GM19455 (cell line): Measurements from ENCODE around the gene ELF2.
"Not testable (repeated sequence)": the region's sequence is repeated elsewhere in the genome, so short reads cannot be mapped to it uniquely, and the experiment has no call there.

Experiments used
- ATAC-seq: cut with Tn5 transposase; IDR thresholded peaks from one replicate; pipeline ENCODE4 v1.9.1; 2021; ENCODE audit not compliant: unreplicated experiment

Gene ELF2

DNA sequence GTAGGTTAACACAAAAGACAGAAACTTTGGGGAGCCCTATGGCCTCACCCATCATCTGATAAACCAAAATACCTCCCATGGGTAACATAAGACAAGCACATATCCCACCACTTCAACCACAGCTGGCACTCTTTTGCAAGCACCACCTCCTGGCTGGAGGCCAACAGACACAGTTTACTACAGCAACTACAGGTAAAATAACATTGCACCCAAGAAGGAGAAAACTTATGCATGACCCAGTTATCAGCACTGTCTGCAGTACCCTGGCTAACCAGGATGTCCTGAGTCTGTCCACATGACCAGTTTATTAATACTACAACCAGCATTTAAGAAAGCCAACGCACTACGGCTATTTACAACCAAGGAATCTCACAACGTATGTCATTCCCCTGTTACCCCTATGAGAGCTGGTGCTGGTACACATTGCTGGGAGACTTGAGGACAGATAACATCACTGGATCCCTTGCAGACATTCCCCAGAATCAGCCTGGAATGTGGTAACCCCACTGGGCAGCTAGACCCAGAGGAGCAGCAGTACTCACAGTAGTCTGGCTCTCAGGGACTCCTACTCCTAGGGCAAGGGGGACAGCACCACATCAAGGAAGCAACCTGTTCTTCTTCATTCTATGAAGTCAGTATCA is 32.0 kb downstream of the ELF2 start:
- no peak for ATAC-seq

DNA sequence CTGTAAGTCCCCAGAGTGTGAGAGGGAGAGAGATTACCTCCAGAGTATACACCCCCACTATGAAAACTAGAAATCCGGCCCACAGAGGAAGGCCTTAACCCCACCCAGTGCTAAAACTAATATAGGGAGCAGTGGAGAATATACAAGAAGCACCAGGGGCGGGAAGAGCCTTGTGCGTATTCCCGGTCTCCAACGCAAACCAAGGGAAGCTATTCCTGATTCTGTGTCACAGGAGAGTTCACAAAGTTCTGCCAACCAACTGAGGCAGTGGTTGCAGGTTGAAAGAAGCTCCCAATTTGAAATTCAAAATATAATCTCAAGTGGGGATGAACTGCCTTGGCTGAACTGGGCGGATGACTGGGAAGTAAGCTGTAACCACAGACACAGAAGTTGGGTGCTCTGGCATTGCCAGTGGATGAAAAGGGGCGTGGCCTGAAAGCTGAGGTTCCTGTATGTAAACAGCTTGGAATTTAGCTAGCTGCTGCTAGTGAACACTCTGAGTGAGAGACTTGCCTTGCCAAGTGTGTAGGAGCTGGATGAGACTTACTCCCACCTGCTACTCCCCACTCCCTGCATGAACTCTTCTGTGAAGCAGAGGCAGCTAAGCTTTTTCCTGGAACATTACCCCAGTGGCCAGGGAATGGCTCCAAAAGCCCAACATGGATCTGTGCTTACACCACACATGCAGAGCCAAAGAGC is 32.7 kb downstream of the ELF2 start:
- ATAC-seq = no peak

DNA sequence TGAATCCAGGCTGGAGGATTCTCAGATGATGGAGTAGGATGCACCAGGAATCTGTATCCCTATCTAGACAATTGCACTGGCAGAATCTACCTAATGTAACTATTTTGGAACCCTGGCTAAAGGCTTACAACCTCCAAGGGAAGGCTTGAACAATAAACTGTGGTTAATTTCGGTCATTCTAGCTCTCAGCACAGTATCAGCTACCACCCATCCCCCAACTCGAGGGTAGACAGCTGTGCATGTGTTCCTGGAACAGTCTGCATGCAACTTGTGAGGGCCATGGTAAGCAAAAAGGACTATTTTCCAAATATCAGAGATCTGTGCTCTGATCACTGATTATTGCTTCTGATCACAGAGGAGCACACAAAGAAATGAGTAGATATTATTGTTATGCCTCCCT is 34.0 kb downstream of the ELF2 start:
- ATAC-seq = no peak

DNA sequence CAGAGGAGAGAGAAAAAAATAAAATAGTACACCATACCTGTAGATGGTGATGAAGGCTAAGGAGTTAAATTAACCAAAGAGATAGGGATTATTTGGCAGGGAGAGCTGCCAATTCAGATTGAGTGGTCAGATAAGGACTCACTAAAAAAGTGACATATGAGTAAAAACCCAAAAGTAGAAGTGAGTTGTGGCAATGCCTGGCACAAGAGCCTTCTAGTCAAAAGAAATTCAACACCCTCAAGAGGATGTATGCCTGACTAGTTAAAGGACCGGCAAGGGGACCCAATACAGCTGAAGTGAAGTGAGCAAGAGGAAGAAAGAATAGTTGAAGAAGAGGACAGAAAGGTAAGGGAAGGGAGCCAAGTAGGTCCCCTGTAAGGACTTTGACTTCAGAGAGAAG is 34.9 kb downstream of the ELF2 start:
- no peak for ATAC-seq

DNA sequence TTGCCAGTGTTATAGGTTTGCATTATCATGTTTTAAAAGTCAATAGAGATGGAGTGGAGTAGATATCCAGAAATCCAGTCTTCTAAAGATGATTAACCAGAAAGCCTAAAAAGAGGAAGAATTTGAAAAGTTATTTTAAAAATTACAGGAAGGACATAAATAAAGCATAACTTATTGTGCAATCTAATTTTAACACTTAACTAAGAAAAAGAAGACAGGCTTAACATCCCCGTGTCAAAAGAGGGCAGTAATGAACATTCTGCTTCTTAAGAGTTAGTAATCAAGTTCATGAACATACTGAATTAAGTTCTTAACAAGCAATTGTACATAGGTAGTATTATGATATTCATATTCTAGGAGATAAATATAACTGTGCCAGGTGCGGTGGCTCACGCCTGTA is 39.3 kb downstream of the ELF2 start:
- ATAC-seq = no peak

DNA sequence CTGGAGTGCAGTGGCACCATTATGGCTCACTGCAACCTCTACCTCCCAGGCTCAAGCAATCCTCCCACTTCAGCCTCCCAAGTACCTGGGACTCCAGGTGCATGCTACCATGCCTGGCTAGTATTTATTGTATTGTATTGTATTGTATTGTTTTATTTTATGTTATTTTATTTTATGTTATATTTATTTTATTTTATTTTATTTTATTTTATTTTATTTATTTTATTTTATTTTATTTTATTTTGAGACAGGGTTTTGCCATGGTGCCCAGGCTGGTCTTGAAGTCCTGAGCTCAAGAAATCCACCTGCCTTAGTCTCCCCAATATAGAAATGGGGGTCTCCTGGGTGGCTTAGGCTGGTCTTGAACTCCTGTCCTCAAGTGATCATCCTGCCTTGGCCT is 42.6 kb downstream of the ELF2 start:
- ATAC-seq = no peak

DNA sequence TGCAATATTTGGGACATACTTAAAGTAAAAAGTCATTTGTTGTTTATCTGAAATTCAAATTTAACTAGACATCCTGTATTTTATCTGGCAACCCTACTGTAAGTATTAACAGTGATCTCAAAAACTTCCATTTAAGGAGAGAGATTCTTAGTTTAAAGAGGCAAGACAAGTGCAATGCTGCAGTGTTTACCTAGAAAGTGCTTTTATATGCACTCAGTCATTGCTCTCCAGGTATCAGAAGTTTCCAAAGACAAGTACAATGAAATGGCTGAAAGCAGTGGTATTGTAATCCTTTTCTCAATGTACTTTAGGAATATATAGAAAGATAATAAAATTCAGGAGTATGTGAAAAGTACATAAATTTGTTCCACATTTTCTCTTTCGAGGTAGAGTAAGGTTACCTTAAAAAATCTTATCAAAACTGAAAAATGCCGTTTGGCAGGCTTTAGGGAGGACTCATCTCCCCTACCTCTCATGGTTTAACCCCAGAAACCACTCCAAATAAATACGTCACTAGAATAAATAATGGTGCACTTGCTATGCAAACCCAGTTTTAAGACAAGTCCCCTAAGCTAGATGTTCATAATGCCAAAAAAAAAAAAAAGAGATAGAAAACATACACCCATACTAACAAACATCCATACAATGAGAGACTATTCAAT is 45.7 kb downstream of the ELF2 start:
- no peak for ATAC-seq

DNA sequence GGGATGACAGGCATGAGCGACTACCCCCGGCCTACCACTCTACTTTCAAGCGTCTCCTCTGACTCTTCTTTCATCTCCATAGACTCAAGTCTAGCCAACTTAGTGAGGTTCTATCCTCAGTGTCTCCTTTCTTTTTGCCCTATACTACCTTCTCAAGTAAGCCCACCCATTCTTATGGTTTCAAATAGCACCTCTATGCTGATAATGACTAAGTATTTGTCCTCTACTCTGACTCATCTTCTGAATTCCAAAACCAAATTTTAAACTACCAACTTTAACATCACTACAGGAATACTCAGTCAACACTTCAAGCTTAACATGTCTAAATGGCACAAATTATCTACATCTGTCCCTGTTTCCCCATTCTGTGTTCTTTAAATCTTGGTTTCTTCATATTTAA is 47.8 kb downstream of the ELF2 start:
- no peak for ATAC-seq

DNA sequence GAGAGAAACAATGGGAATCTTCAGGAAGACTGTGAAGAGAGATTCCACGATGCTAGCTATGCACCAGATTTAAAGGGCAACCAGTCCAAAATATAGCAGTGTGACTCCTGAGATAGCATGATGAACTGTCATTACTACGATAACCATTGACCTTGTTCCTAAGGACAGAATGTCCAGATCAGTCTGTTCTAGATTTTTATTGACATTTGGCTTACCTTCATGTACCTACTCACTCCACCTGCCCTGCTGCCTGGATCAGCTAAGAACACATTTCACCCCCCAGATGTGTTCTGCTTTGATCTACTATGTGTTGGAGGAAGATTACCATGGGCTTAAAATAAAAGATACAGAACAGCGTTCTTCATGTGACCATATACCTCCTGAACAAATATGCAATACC is 50.1 kb downstream of the ELF2 start:
- no peak for ATAC-seq

GRCh38 chr4:139123910-139124309 is 53.1 kb downstream of the ELF2 start:
- ATAC-seq = no peak

- ATAC-seq = no peak
These were observed 58.7 kb downstream of the ELF2 start for GRCh38 chr4:139118365-139118764.

DNA sequence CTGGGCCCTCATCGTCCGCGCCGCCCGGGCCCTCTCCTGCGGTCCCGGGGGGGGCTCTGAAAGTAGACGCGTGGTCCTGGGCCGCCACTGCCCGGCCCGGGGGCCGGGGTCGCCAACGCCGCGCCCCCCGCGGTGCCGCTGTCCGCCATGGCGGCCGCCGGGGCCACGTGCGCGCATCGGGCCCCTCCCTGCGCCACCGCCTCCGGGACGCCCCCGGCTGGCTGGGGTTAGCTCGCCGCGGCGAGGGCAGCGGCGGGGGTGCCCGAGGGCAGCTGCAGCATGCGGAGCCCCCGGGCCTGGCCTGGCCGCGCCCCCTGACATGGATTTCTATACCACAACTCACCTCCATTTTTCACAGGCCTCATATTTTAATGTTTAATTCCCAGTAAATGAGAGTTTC is 61.8 kb downstream of the ELF2 start:
- ATAC-seq = no peak

DNA sequence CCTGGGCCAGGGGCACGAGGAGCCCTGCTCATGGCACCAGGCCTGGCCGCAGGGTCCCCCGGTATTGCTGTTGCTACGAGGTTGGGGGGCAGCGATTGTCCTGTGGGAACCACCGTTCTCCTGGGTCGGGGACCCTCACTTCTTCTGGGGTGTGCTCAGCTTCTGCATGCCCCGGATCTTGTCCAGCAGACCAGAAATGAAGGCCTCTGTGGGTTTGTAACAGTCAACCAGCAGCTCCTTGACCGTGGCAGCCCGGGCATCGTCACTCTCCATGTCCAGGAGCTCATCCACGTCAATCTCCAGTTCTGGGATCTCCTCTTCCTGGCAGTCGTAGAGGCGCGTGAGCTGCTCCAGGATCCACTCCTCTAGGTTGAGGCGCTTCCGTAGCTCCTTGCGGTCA is 62.2 kb downstream of the ELF2 start:
- not testable (repeated sequence) for ATAC-seq

DNA sequence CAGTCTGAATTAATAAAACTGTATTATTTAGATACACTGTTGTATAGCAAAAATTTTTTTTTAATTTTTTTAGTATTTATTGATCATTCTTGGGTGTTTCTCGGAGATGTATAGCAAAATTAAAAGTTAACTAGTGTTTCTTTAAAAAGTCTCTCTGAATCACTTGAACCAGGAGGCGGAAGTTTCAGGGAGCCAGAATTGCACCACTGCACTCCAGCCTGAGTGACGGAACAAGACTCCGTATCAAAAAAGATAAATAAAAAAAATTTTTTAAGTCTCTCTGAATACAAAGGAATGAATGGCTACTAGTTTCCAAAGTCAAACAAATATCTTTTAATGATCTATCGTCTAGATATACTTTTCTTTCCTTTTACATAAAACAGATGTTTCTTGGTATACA is 64.4 kb downstream of the ELF2 start:
- no peak for ATAC-seq

DNA sequence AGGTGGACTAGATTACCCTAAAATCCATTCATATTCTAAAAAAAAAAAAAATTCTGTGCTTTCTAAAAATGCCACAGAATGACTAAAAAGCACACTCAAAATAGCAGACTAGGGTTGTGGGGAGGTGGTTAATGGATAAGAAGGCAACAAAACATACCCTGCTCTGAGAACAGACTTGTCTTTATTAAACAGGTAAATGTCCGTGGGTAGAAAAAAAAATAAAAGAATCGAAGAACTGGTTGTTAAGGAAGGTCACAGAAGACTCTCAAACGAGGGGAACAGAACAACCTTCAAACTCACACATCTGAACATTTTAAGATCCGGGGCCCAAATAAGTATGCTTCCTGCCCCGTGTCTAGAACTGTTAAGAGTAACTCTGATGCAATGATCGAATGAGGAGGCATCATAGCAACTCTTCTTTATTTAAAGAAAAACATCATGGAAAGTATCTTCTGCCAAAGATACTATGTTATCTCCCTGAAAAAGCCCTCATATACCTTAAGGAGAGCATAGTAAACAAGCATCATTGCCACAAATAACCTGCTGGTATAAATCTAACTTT is 68.4 kb downstream of the ELF2 start:
- ATAC-seq = no peak

DNA sequence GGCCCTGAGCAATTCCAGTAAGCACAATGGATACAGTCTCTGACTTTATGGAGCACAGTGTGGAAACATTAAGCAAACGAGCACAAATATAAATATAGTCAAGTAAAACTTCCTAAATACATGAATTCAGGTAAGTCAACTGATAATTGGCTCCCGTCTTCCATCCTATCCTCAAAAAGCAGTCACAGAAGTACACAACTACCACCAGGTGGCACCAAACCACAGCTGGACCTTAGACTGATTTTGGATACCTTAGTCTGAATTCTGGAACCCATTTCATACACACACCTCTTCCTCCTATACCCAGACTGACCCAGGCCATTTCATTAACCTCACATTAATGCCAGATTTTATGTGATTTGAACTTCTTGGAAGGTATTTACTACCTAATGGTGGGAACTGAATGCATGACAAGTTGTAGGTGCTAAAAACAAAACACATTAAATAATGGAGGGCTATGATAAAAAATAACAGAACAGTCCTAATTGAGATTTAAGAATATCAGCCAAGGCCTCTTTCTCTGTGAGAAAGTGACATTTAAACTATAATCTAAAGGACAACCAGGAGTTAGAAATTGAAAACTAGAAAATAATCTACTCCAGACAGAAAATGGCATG is 77.5 kb downstream of the ELF2 start:
- ATAC-seq = peak; percentile 85

- ATAC-seq = no peak
These were observed 84.7 kb downstream of the ELF2 start for GRCh38 chr4:139092271-139092670.

- ATAC-seq = no peak
These were observed 91.9 kb downstream of the ELF2 start for GRCh38 chr4:139085141-139085540.

GRCh38 chr4:139084804-139085093 is 92.3 kb downstream of the ELF2 start:
- ATAC-seq = no peak

DNA sequence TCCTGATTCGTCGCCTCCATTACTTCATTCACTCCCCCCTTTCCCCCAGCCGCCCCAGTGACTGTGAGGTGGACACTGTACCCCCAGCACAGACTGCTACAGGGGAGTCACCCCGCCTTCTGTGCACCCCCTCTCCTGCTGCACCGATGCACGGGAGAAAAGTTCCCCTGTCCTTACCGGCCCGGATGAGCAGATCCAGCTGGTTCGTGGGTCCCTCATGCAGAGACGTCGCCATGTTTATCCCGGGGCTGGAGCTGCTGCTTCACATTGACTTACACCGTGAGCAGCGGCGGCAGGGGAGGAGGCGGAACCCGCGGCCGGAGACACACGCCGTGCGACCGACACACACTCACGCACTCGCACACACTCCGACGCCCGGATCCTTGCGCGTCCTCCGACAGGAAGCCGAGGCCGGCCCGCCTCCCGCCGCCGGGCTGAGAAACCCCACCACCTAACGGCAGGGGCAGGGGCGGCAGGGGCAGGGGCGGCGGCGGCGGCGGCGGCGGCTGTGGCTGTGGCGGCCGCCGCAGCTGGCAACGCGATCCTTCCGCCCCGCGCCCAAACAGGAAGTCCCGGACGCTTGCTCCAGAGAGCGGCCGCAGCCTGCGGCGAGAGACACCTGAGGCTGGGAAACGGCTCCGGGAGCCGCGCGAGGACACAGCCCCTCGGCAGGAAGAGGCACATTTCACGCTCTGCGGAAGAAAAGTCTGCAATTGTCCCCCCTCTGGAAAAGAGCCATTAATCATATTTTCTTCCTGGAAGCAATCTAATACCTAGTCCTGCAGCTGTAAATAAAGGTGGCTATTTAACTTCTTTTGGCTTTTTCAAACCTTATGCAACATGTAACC is 92.8 kb downstream of the ELF2 start:
- peak; percentile 63 for ATAC-seq

- ATAC-seq = peak; percentile 31
These were observed 93.4 kb downstream of the ELF2 start for GRCh38 chr4:139083607-139083955.
